Activated T-helper 17 cell treated with anti-CD3 and anti-CD28 coated beads, Interleukin-2, amount 50 U/mL, for 72 hours (primary cell): ENCODE measurements around the gene DLEC1. TPM values are rescaled to one million over a fixed set of nuclear protein-coding genes. Genes with fewer than 3 reads are reported as not detected.

ENCODE experiments used
- ATAC-seq: fragments of 150-1000 bp; cut with Tn5 transposase; replicated peaks from 2 replicates; pipeline ENCODE4 v1.10.0; 2021; ENCODE audit warnings: mild to moderate bottlenecking, moderate library complexity
- H3K27ac Mint-ChIP-seq: one replicate; pipeline ENCODE4 v1.8.0; 2022; ENCODE audit warnings: mixed read lengths
- H3K27me3 Mint-ChIP-seq: one replicate; pipeline ENCODE4 v1.8.0; 2022; ENCODE audit warnings: mixed read lengths
- H3K36me3 Mint-ChIP-seq: one replicate; pipeline ENCODE4 v1.8.0; 2022; ENCODE audit warnings: low read depth, mild to moderate bottlenecking, mixed read lengths
- H3K4me1 Mint-ChIP-seq: one replicate; pipeline ENCODE4 v1.8.0; 2022; ENCODE audit warnings: mixed read lengths
- H3K4me3 Mint-ChIP-seq: one replicate; pipeline ENCODE4 v1.8.0; 2022; ENCODE audit warnings: mild to moderate bottlenecking, mixed read lengths
- H3K9me3 Mint-ChIP-seq: one replicate; pipeline ENCODE4 v1.8.0; 2022; ENCODE audit warnings: mixed read lengths
- total RNA-seq, 2 donors: library from RNA; stranded (reverse); gene quantifications; one replicate each; pipeline ENCODE4 v1.2.3, GENCODE V29; 2022

The DLEC1 gene
- total RNA-seq, 2 donors from 2014 or later = 1.2 to 2.0 TPM

DNA sequence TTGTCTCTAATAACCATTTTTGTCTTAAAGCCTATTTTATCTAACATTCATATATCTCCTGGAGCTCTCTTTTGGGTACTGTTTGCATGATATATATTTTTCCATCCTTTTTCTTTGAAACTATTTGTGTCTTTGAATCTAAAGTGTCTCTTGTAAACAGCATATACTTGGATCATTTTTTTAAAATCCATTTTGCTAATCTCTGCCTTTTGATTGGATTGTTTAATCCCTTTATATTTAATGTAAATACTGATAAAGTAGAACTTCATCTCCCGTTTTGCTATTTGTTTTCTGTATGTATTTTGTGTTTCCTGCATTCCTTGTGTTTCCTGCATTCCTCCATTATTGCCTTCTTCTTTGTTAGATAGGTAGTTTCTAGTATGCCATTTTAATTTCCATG is 66.5 kb downstream of the DLEC1 start:
- ATAC-seq = no peak

DNA sequence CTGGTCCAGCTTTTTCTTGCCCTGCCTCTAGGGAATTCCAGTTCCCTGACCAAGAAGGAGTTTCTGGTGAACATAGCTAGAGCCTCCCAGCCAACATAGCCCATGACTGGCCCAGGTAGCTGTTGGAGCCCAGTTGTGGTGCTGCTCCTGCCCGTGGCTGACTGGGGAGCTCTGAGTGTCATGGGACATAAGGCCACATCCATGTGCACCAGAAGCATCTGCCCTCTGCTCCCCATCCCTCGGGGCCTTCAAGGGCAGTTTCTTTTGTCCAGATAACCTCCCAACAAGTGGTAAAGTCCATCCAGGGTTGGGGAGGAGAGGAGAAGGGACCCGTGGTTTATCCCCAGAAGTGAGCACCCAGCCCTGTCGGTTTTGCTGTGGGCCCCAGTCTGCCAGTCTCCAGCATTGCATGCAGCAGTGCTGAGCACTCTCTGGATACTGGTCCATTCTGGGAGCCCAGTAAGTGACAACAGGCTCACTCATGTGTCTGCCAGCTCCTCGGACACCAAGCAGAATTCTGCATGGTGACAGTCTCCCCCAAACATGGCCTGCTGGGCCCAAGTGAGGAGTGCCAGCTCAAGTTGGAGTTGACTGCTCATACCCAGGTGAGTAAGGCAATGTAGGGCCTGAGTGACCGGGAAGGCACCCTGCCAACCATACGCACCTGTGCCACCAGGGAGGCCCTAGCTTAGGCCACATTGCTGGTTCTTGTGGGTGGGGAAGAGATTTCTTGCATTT is 69.1 kb downstream of the DLEC1 start:
- ATAC-seq = no peak
- no peaks in the 10 kb centered on the region for H3K36me3 Mint-ChIP-seq
- H3K4me3 Mint-ChIP-seq = no peak overlapping the region

More for the DNA sequence above, 66.5 kb downstream of the DLEC1 start:
- no peaks in the 10 kb centered on the region for H3K4me1 Mint-ChIP-seq
- no peaks in the 10 kb centered on the region for H3K9me3 Mint-ChIP-seq
- no peak overlapping the region for H3K4me3 Mint-ChIP-seq
- H3K27ac Mint-ChIP-seq = no peak overlapping the region
- H3K27me3 Mint-ChIP-seq = no peaks in the 10 kb centered on the region
- H3K36me3 Mint-ChIP-seq = no peaks in the 10 kb centered on the region

DNA sequence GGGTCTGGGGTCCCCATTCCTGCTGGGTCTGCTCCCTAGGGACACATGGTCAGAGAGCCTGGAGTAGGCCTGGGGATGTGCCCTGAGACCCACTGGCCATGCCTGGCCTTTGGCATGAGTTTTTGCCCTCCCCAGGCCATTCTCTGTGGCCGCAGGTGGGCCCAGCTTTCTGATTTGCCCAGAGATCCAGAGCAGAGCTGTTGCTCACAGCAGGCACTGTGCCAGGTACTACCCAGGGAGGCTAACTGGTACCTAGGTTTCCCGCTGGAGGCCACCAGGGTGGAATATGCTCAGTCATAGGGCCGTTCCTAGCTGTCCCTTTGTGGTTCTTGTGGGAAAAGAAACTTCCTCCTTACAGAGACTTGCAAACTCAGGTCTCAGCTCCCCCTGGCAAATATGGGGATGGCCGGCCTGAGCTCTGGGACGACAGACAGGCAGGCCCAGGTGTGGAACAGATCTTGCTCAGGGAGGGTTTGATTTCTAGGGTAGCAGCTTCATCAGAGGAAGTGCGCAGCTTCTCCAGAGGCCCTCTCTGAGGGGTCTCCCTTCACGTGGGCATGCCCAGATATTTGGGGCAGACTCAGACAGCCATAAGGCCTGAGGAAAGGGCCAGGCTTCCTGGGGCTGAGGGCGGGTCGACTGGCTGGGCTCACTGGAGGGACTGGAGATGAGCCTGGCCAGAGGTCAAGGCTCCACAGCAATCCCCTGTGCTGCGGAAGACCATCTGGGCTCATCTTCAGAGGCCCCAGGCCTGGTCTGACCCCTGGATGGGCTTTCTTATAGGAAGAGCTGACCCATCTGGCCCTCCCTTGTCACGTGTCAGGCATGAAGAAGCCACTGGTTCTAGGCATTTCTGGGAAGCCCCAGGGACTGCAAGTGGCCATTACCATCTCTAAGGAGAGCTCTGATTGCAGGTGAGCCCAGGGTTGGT is 69.9 kb downstream of the DLEC1 start:
- Mint-ChIP-seq H3K4me3 (no peak overlapping the region), H3K4me1 (no peaks in the 10 kb centered on the region), H3K27me3 (no peaks in the 10 kb centered on the region), H3K27ac (no peak overlapping the region), H3K9me3 (no peaks in the 10 kb centered on the region), H3K36me3 (no peaks in the 10 kb centered on the region)
- no peak for ATAC-seq

More for the DNA sequence above, 69.1 kb downstream of the DLEC1 start:
- H3K4me1 Mint-ChIP-seq = no peaks in the 10 kb centered on the region
- no peaks in the 10 kb centered on the region for H3K9me3 Mint-ChIP-seq
- no peak overlapping the region for H3K27ac Mint-ChIP-seq
- H3K27me3 Mint-ChIP-seq = no peaks in the 10 kb centered on the region

DNA sequence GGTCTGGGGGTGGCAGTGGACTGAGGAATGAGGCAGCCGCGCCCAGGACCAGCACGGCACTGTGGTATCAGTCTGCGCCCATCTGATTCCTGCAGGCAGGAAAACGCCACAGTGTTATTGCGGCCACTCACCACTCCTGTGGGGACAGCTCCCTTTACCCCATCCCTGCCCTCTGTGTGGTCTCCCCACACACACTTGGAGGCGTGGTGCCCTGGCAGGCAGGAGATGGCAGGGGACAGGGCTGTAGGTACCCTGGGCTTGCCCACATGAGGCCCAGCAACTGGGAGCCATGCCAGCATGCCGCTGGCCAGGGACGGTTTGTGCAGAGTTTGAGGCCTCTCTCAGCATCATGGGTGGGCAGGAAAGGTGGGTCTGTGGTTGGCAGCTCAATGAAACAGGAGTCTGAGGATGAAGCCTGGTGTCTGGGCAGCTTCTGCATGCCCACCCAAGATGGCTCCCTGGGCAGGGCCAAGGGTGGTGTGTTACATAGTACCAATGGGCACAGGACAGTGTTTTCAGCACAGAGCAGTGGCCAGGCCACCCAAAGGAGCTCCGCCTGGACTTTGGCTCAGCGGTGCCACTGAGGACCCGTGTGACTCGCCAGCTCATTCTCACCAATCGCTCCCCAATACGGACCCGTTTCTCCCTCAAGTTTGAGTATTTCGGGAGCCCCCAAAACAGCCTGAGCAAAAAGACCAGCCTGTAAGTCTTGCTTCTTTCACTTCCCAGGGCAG is 70.7 kb downstream of the DLEC1 start:
- Mint-ChIP-seq H3K9me3 (no peaks in the 10 kb centered on the region), H3K4me3 (no peak overlapping the region), H3K36me3 (no peaks in the 10 kb centered on the region), H3K27me3 (no peaks in the 10 kb centered on the region), H3K27ac (no peak overlapping the region), H3K4me1 (no peaks in the 10 kb centered on the region)
- ATAC-seq = no peak

DNA sequence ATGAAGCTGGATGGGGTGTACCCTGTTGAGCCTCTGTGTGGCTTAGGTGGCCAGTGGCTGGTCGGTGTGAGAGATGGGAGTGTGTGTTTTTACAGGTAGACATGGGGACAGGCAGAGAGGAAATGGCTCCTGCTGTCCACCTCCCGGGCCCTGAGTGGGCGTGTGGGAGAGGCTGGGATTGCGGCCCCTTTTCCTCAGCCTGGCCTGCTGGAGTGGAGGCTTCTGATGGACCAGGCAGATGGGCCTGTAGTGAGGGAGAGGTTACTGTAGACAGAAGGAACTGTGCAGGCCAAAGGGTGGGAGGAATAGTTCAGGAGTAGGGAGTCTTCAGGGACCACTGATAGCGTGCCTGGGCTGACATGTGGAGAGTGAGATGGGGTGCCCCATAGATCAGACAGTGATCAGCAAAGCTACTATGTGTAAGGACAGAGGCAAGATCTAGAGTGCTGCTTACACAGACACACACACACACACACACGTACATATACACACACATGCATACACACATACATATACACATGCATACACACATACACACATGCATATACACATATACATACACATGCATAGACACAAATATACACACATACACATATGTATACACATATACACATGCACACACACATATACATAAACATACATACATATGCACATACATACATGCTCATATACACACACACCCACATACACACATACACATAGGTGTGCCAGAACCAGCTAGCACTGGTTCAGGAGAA is 71.5 kb downstream of the DLEC1 start:
- Mint-ChIP-seq H3K9me3 (no peaks in the 10 kb centered on the region), H3K4me1 (no peaks in the 10 kb centered on the region), H3K36me3 (no peaks in the 10 kb centered on the region), H3K27ac (no peak overlapping the region), H3K4me3 (no peak overlapping the region), H3K27me3 (no peaks in the 10 kb centered on the region)
- ATAC-seq = no peak

DNA sequence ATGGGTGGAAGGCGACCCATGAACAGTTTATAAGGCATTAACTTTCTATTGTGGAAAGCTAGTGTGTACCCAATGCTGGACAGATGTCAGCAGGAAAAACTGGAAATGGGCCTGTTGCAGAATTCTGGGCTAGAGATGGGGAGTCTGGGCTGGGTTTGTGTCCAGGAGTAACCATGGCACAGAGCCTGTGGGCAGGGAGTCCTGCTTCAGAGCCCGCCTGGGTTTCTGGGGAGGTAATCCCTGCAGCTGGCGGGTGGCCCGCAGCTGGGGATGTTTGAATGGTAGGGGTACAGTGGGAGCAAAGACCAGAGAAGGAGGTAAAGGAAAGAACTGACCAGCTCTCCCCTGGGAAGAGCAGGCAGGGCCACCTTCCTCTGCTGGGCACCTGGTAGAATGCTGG is 72.2 kb downstream of the DLEC1 start:
- no peak for ATAC-seq
- no peaks in the 10 kb centered on the region for H3K9me3 Mint-ChIP-seq

DNA sequence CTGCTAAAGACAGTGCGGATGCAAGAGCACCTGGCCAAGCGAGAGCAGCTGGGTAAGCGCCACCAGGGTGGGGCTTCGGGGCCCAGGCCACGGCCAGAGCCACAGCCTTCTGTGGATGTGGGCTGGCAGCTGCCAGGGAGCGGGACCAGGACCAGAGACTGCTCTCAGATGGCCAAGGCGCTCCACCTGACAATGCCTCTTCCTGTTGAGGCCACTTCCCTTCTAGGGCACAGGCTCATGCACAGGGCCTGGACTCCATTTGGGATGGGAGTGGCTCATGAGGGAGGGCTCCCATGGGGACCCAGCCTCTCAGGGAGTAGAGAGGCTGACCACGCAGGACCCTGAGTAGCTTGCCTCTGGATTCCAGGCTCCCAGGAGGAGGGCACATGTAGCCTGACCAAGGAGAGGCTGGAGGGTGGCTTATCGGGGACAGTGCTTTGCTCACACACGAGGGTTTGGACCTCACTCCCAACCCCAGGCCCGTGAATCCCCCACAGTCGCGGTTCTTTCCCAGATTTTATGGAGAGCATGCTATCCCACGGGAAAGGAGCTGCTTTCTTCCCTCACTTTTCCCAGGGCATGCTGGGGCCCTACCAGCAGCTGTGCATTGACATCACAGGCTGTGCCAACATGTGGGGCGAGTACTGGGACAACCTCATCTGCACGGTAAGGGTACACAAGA is 72.8 kb downstream of the DLEC1 start:
- Mint-ChIP-seq H3K27me3 (no peaks in the 10 kb centered on the region), H3K27ac (no peak overlapping the region), H3K4me3 (no peak overlapping the region), H3K4me1 (no peaks in the 10 kb centered on the region), H3K36me3 (no peaks in the 10 kb centered on the region), H3K9me3 (no peaks in the 10 kb centered on the region)
- no peak for ATAC-seq

More for the DNA sequence above, 72.2 kb downstream of the DLEC1 start:
- H3K36me3 Mint-ChIP-seq = no peaks in the 10 kb centered on the region
- H3K4me3 Mint-ChIP-seq = no peak overlapping the region
- no peak overlapping the region for H3K27ac Mint-ChIP-seq
- no peaks in the 10 kb centered on the region for H3K27me3 Mint-ChIP-seq
- no peaks in the 10 kb centered on the region for H3K4me1 Mint-ChIP-seq

DNA sequence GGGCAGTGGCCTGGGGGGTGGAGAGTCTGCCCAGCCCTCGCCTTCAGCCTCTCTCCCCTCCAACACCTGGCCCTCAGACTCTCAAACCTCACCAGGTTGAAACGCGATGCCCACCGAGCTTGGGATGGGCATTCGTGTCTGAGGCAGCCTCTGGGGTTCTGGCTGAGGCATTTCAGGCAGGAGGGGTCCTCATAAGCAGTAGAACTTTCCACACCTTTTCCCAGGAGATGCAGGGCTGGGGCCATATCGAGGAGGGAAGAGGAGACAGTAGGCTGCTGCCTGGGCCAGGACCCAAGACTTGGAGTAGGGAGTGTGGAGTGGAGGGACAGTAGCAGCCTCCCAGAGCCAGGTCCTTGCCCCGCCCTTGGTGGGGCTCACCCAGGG is 73.4 kb downstream of the DLEC1 start:
- no peaks in the 10 kb centered on the region for H3K27me3 Mint-ChIP-seq
- no peak overlapping the region for H3K4me3 Mint-ChIP-seq
- no peaks in the 10 kb centered on the region for H3K4me1 Mint-ChIP-seq
- no peak for ATAC-seq
- no peaks in the 10 kb centered on the region for H3K9me3 Mint-ChIP-seq
- no peak overlapping the region for H3K27ac Mint-ChIP-seq
- no peaks in the 10 kb centered on the region for H3K36me3 Mint-ChIP-seq

DNA sequence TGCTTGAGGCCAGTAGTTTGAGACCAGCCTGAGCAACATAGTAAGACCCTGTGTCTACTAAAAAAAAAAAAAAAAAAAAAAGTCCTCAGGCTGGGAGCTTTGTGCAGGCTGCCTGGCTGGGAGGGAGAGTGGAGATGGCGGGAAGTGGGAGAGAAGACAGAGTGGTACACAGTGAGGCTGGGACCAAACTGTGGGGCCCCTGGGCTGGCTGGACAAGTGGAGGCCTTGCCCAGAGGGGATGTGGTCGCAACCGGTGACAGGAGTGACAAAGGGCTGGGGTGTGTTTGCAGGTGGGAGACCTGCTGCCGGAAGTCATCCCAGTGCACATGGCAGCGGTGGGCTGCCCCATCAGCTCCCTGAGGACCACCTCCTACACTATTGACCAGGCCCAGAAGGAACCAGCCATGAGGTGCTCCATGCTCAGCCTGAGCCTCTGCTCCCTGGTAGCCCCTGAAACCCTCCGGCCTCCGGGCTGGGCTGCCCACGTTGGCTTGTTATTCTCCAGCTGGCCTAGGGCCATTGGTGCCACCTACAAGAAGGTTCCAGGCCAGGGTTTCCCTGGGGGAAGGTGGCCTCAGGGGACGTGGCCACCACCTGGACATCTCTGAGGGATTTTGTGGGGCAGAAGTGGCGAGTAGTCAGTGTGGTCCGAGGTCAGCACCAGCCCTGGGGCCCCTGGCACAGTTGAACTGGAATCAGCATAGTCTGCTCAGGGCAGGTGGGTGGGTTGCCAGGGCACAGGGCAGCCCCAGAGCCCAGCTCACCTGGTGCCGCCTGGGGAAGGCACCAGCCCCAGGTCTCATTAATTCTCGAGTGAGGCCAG is 75.3 kb downstream of the DLEC1 start:
- no peaks in the 10 kb centered on the region for H3K27me3 Mint-ChIP-seq
- no peaks in the 10 kb centered on the region for H3K36me3 Mint-ChIP-seq
- no peak for ATAC-seq
- H3K4me3 Mint-ChIP-seq = no peak overlapping the region
- H3K9me3 Mint-ChIP-seq = no peaks in the 10 kb centered on the region
- no peaks in the 10 kb centered on the region for H3K4me1 Mint-ChIP-seq
- no peak overlapping the region for H3K27ac Mint-ChIP-seq

DNA sequence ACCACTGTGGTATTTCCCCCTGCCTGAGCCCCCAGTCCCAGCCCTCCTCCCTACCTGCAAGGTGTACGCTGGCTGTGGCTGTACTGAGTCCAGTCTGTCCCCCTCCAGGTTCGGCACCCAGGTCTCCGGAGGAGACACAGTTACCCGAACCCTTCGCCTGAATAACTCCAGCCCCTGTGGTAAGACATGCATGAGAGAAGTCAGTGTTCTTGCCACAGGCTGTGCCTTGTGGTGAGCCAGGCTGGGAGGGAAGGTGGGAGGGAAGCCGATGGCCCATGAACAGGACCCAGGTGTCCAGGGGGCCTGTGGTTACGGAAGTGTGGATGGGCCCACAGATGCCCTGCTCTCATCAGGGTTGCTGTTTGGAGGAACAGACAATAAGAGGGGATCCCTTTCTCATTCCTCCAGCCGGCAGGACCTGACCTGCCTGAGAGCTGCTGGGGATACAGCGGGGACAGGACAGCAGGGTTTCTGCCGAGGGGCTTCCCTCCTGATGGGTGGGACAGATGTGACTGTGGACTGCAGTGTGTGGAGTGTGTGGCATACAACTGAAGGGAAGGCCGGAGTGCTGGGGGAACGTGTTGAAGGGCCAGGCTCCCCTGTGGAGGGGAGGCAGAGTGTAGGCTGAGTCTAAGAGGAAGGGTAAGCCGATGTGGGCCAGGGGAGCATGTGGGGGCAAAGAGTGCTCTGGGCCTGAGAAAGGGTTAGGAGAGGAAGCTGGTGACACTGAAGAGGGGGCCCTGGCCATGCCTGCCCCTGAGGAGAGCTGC is 76.1 kb downstream of the DLEC1 start:
- Mint-ChIP-seq H3K4me3 (no peak overlapping the region), H3K9me3 (no peaks in the 10 kb centered on the region), H3K27ac (peak overlapping the region; percentile 16), H3K27me3 (no peaks in the 10 kb centered on the region), H3K36me3 (peaks cover 2% of the 10 kb centered on the region), H3K4me1 (no peaks in the 10 kb centered on the region)
- ATAC-seq = no peak

DNA sequence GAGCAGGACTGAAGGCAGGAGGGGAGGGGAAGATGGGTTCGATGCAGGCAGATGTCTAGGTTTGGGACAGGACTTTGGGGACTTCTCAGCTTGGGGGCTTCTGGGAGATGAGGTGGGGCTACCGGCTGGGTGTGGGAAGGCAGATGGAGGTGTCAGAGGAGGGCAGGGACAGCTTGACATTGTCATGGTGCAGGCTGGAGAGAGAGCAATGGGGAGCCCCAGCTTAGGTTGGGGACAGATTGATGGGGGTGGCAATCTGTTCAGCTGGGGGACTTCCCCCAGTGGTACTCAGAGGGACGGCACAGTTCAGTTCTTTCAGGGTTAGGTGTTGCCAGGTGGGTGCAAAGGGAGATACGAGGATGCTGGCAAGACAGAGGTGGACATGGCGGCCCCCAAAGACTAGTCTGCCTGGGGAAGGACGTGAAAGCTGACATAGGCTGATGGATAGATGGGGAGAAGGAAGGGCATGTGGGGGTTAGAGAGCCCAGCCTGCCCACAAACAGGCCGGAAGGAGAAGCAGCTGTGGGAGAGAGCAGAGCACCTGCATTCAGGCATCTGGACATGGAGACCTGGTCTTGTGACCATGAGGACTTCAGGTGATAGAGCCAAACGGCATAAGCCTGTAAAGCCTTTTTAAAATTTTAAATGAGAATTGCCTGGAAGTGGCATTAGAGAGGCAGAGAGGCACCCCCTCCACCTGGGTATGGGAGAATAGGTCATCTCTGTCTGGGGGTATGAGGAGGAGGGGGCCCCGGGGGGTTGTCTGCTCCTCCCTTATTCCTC is 76.8 kb downstream of the DLEC1 start:
- Mint-ChIP-seq H3K36me3 (peaks cover 10% of the 10 kb centered on the region), H3K27me3 (no peaks in the 10 kb centered on the region), H3K9me3 (no peaks in the 10 kb centered on the region), H3K4me3 (no peak overlapping the region), H3K4me1 (no peaks in the 10 kb centered on the region), H3K27ac (peak overlapping the region; percentile 16)
- no peak for ATAC-seq
